ENCODE measurements around the gene TMEM38B.
"Not testable (repeated sequence)": the region's sequence is repeated elsewhere in the genome, so short reads cannot be mapped to it uniquely, and the experiment has no call there.

The TMEM38B gene

DNA sequence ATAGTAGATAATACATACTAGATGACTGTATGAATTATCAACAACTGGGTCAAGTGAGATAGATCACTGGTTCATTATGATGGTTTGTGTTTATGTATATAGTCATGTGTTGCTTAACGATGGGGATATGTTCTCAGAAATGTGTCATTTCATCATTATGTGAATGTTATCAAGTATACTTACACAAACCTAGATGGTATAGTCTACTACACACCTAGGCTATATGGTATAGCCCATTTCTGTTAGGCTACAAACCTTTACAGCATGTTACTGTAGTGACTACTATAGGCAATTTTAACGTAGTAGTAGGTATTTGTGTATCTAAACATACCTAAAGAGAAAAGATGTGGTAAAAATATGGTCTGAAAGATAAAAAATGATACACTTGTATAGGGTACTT is 31.0 kb downstream of the TMEM38B start:
- DNase-seq: no peak

- not testable (repeated sequence) for DNase-seq
Measured at GRCh38 chr9:105728230-105728629, 33.9 kb downstream of the TMEM38B start.

- not testable (repeated sequence) for DNase-seq
Measured at GRCh38 chr9:105731420-105731819, 37.1 kb downstream of the TMEM38B start.

DNA sequence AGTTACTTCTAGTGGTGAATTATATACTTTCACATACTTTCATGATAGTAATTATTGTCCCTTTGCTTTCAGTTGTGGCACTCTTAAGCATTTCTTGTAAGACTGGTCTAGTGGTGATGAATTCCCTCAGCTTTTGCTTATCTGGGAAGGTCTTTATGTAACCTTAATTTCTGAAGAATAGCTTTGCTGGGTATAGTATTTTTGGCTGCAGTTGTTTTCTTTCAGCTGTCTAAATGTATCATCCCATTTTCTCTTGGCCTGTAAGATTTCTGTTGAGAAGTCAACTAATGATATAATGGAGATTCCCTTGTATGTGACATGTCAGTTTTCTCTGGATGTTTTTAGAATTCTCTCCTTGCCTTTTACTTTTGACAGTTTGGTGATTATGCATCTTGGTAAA is 41.0 kb downstream of the TMEM38B start:
- DNase-seq: no peak

DNA sequence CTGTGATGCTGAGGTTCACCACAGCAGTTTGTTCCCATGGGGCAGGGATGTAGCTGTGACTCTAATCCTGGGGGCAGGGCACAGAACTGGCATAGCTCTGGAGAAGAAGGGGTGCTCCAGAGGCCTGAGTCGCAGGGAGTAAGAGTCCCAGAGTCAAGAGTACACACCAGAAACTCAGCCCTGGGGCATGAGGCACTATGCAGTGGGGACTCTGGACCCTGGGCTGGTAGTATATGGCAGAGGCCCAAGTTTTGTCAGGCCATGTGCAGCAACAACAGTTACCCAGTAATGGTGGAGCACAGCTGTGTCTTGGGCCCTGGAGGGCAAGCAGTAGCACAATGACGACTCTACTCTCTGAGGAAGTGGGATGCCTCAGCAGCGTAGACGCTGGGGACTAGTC is 42.9 kb downstream of the TMEM38B start:
- no peak for DNase-seq

DNA sequence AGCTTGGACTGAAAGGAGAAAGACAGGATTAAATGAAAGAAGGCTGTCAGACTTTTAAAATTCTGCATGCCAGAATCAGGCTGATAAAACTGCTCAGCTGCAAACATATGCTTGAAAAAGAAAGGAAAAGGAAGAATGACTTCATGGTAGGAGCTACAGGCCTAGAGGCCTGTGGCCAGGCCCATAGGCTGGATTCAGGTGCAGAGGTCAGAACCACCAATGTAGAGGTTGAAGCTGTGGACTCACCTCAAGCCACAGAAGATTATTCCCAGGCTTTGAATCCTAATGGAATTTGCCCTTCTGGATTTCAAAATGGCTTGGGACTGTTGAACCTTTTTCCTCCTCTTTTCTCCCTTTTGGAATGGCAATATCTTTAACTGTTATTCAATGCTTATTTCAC is 47.7 kb downstream of the TMEM38B start:
- no peak for DNase-seq

DNA sequence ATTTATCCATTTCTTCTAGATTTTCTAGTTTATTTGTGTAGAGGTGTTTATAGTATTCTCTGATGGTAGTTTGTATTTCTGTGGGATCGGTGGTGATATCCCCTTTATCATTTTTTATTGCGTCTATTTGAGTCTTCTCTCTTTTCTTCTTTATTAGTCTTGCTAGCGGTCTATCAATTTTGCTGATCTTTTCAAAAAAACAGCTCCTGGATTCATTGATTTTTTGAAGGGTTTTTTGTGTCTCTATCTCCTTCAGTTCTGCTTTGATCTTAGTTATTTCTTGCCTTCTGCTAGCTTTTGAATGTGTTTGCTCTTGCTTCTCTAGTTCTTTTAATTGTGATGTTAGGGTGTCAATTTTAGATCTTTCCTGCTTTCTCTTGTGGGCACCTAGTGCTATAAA is 53.0 kb downstream of the TMEM38B start:
- not testable (repeated sequence) for DNase-seq

DNA sequence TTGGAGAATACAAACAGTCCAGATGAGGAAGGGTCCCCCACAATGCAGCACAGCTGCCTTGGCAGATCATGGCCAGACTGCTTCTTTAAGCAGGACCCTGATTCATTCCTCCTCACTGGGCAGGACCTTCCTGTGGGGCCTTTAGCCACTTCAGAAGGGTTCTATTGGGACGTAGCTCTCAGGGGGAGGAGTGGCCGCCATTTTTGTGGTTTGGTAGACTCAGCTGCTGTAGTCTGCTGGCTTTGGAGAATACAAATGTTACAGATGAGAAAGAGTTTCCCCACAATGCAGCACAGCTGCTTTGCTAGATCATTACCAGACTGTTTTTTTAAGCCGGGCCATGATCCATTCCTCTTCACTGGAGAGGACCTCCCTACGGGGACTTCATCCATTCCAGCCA is 57.4 kb downstream of the TMEM38B start:
- DNase-seq: no peak

DNA sequence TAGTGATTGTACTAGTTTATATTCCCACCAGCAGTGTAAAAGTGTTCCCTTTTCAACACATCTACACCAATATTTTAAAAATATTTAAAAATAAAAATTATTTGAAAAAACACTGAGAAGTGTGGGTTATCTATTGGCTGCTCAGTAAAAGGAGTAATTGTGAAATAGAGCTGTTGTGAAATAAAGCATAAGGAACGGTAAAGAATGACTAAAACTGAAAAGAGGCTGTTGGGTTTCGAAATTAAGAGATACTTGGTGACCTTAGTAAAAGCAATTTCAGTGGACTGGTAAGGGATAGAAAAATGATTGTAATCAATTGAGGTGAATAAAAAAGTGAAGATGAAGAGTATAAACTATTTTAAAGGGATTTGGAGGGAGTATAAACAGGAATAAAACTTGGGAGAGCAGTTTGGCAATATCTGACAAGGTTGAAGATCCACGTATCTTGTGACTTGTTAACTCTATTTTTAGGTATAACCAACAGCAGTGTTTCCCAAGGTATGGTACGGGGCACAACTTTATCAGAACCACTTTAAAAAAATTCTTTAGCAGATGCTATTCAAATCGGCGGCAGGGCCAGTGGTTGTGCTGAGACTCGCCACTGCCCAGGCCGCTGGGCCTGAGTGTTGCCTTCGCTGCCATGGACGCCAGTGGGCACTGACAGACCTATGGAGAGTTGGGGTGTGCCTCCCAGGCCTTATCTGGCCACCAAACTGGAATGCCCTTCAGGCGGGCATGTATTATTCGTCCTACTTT is 63.3 kb downstream of the TMEM38B start:
- DNase-seq: no peak

GRCh38 chr9:105760053-105760452 is 65.7 kb downstream of the TMEM38B start:
- DNase-seq: no peak

GRCh38 chr9:105782561-105783494 is 88.5 kb downstream of the TMEM38B start:
- DNase-seq: not testable (repeated sequence)

DNA sequence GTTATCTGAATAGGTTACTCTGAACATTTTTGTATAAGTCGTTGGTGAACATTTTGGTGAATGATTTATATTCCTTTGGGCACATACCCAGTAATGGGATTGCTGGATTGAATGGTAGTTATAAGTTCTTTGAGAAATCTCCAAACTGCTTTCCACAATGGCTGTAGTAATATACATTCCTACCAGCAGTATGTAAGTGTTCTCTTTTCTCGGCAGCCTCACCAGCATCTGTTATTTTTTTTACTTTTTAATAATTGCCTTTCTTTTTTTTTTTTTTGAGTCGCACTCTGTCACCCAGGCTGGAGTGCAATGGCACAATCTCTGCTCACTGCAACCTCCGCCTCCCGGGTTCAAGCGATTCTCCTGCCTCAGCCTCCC is 89.1 kb downstream of the TMEM38B start:
- not testable (repeated sequence) for DNase-seq

- not testable (repeated sequence) for DNase-seq
Measured at GRCh38 chr9:105786796-105787195, 92.5 kb downstream of the TMEM38B start.

- no peak for DNase-seq
Measured at GRCh38 chr9:105816202-105816744, 121.9 kb downstream of the TMEM38B start.

DNA sequence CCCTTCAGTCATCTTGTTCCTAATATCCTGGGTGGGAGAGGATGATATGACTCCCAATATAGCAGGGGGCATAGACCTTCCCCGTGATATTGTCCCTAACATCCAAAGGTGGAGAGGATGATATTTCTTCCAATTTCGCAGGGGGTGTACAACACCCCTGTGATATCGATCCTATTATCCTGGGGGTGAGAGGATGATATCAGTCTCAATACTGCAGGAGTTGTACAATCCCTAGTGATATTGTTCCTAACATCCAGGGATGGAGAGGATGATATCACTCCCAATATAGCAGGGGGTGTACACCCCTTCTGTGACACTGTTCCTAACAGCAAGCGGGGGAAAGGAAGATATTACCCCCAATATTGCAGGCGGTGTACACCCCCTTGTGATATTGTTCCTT is 122.6 kb downstream of the TMEM38B start:
- no peak for DNase-seq

DNA sequence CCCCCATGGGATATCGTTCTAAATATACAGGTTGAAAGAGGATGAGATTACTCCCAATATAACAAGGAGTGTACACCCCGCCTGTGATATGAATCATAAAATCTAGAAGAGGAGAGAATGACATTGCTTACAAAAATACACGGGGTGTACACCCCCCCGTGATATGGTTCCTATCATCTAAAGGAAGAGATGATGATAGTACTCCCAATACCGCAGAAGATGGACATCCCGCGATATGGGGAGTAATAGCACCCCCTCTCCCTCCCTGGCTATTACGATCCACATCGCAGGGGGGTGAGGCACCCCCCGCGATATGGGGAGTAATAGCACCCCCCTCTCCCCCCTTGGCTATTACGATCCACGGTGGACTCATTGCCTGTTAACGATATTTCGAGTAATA is 124.6 kb downstream of the TMEM38B start:
- no peak for DNase-seq

- no peak for DNase-seq
Measured at GRCh38 chr9:105822814-105823213, 128.5 kb downstream of the TMEM38B start.

All from CD4-positive, alpha-beta T cell treated with Interleukin-10 for 1 hour (primary cell).